ENCODE results near the gene LAMB4.

The LAMB4 gene

GRCh38 chr7:108009873-108010272 lies 120.3 kb downstream of the LAMB4 start:
- DNase-seq, result no peak

GRCh38 chr7:108008827-108009226 lies 121.3 kb downstream of the LAMB4 start:
- DNase-seq, result no peak

DNA sequence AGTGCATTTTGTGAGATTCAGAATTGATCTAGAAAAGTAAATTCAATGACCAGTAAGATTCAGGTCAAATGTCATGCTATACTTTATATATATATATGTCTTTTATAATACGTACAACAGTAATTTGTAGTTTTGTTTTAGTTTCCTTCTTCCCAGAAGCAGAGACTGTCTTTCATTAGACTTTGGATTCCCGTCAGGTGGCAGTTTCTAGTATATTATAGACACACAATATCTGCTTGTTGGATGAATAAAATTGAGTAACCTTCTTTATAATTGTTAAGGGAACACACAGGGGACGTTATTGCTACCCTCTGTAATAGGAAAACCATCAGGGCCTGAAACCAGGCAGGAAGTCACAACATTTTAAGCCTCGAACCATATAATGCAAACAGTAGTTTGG lies 121.9 kb downstream of the LAMB4 start:
- DNase-seq, result no peak

GRCh38 chr7:108007762-108008161 lies 122.4 kb downstream of the LAMB4 start:
- DNase-seq, result no peak

DNA sequence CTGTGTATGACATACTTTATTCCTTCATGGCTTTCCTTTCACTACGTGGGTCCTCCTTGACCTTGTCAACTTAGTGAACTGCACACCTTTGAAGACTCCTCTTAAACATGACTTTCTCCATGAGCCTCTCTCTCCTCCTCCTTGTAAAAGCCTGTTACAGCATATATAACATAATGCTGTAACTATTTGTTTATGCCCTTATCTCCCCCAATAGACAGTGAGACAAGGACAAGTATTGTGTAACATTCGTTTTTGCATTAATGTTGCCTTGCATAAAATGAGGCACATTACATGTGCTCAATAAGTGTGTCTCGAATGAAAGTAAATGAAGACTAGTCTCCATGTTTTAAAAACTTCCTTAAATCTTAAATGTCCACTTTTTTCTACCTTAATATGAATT lies 122.9 kb downstream of the LAMB4 start:
- no peak for DNase-seq

GRCh38 chr7:108004220-108005142 lies 125.7 kb downstream of the LAMB4 start:
- no peak for DNase-seq

DNA sequence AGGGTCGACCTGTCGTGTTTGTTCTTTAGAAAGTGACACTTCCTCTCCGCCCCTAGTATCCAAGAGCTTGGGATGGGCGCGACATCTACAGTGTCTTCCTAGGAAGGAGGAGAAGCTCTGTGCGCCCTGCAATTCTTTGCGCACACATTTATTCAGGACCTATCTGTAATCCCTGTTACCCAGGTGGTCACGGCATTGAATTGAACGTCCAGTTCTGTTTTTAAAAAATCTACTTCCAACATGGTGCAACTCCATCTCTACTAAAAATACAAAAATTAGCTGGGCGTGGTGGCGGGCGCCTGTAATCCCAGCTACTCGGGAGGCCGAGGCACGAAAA lies 126.6 kb downstream of the LAMB4 start:
- no peak for DNase-seq

DNA sequence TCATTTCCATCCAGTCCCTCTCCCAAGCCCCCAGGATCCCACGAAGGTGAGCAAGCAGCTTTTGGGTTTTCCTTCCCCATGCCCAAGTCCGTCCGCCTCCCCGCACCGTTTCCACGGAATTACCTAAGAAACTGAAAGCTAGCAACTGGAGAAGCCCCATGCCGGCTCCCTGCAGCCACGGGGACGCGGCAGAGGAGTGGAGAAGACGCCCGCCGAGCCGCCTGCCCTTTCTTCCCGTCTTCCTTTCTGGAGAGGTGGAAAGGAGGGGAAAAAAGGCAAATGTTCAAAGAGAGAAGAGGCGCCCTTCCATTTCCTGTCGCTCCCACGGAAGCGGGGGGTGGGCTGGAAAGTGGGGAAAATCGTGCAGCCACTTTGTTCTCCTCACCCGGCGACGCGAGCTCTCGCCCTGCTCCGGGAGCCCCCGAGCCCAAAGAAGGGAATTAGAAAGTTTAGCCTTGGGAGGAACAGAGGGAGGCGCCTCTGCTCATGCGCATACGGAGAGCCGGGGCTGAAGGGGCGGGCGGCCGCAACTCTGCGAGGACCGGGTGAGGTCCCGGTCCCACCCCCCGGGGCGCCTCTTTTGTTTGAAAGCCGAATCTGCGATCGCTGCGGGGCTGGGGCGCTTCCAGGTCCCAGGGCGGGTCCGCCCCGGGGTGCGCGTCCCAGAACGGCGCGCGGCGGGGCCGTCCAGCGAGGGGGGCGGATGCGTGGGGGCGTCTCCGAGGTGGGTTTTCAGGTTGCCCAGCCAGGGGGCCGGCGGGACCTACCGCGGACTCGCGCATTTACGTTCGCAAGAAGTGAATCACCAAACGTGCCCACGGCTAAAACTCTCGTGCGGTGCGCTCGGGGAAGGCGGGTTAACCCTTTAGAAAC lies 127.2 kb downstream of the LAMB4 start, which contains the start of gene LAMB1:
Gene LAMB1 (minus strand): TSS at position 436 of the 873 bp plus-strand sequence. CDS start 276 bp downstream, at position 160.
- DNase-seq, result no peak

GRCh38 chr7:108001764-108002725 lies 128.1 kb downstream of the LAMB4 start:
- DNase-seq, result no peak

DNA sequence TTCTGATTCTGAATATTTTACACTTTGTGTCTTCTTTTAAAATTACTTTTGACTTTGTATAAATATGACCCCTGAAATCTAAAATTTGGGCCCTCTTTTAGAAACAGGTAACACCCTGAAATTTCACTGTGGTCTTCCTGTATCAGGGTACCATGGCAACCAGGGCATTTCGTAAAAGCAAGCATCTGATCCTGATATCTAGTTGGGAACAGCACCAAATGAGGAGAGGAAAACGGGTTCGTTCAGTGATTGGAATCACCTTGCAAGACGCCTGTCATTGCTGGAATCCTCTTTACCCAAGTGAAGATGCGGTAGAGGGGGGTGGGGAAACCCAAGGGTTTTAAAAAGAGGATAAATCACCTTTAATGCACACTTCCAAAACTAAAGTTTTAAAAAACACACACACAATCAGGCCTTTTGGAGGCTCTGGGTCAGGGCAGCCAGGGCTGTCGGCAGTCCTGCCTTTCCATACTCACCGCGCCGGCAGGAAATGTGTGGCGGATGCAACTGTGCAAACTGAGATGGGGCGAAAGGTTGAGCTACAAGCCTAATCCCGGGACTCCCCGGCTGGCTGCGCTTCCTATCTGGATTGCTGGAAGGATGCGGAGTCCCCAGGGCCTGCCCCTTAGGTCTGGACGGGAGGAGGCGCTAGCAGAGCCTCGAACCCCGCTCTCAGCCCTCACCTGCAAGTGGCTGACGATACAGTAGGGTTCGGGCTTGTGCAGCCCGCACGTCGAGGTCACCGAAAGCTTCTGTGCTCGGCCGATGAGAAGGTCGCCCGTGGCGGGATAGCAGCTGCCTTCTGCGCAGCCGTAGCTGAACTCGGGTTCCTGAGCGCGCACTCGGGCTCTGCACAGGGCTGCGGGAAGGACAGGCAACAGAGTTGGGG lies 129.0 kb downstream of the LAMB4 start:
- no peak for DNase-seq

DNA sequence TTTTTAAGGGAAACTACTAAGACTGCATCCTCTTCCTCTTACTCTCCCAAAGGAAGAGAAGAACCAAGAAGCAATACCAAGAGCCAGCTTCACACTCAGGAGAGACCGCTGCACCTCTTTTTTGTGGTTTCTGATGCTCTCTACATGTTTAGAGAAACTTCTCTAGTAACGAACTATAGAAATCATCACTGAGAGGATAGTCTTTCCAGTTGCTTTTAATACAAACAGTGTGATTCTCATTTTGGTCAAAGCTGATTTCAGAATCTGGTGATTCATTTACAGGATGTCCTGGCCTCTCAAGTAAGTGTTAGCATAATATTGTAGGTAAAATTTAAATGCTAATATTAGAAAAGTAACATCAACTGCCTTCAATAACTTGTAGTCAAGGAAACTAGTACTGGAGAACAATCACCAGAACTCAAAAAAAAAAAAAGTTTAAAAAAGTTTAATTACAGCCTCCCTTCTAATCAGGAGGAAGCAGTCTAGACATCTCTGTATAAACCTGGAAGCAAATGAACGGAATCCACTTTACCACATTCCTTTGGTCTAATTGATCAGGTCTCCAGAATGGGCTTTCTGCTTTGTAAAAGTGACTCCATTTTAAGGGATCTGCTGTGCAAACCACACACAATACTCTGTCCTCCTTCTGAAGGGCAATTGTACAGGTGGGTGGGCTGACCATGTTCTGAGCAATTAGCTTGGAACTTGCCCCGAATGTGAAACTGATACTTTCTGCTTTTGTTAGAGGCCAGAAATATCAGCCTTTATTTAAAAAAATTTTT lies 130.2 kb downstream of the LAMB4 start:
- no peak for DNase-seq

- no peak for DNase-seq
These were observed 131.3 kb downstream of the LAMB4 start for GRCh38 chr7:107998660-107999480.

DNA sequence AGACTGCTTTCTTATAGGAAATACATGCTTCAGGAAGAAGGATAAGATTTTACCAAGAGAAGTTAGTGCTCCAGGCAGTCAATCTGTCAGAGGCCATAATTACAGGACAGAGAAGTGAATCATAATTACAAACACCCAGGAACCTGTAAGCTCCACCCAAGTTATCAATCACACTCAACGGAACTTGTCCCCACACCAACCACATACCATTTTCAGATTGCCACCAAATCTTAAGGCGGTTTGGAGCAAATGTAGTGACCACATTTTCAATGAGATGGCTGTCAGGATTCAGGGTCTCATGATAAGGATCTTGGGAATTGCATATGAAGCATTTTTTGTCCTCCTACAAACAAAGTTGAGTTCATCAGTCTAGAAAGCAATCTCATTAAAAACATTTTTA lies 132.0 kb downstream of the LAMB4 start:
- DNase-seq, result no peak

DNA sequence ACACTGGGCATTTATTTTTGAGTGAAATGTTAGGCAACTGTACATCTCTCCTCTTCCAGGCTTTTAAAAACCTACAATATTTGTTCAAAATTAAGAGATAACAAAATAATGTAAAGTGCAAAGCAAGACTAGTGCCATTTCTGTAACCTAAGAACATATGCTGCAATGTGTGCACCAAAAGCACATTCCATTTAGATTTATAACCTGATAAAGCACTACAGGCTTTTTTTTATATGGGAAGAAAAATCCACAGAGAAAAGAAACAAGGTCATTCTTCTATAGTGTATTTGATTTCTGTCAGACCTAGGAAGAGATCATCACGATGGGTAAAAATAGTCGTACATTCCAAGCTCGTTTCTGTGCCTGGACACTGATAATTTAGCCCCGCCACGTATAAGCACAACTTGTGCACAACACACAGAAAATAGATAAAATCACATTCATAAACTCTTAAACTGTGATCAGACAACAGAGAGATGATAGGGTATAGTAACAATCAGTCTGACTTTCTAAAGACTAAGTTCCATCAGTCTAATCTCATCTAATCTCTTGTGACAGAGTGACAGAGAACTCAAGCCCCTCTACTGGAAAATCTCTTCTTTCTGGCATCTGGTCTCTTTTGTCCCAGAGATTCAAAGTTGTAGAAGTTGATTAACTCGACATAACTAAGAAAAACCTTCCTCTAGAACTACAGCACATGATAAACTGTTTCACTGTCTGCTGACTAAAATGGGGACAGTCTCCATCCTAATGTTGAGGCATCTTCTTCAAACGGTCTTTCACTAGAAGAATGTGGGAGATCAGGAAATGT lies 133.9 kb downstream of the LAMB4 start:
- DNase-seq, result no peak

DNA sequence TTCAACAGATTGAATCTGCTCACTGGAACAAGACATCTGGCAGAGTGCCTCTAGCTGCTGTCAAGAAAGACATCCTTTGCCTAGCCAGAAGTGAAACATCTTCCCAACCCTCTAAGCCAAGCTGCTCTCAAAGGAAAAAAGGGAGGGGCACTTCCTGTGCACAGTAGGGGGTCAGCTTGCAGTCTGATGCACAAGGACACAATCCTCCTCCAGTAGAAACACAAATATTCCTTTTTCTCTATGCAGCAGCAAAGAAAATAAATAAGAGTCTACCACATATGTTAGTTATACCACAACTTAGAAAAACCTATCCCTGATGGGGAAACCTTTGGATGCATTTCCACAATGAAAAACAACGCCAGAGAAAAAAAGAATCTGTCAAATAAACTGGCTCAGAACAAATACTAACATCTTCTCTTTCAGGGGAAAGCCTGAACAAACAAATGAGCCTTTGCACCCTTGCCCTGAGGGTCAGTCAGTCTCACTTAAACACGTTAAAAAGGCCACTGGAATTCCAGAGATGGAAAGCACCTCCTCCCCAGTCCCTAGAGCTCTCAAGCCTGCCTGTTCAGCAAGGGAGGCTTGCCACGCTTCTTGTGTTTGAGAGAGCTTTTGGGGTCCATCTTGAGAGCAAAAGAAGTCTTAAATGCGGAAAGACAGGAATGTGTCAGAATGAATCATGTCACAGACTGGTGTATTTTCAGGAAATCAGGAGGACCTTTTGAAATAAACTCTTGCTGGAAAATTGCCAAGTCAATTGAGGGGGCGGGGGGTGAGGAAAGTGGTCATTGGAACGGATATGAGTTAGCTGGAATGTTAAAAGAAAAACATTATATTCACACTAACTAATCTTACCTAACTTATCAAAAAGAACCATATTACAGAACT lies 134.7 kb downstream of the LAMB4 start:
- no peak for DNase-seq

DNA sequence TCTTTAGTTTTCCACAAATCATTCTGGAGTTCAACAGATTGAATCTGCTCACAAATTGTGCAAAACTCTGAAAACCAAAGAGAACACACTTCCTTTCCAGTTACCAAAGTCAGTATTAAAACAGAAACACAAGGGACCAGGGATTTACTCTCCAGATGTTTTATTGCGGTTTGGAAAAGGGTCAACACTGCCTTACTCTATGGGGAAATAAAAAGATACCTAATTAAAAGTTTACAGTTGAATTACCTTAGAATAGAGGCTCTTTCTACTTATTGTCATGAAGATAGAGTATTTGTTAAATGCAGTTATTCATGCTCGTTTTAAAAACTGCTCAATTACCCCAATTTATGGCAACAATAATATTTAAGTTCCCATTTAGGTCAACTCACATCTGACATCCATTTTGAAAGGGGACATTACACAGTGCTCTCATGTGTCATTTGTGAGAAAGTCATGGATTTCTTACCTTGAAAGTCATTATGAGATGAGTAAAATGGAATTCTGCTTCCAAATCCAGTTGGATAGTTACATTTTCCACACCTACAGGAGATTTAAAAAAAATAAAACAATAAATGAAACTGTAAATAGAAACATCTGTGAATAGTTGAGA lies 135.6 kb downstream of the LAMB4 start:
- no peak for DNase-seq

GRCh38 chr7:107993891-107994291 lies 136.3 kb downstream of the LAMB4 start:
- no peak for DNase-seq

All from activated T-cell treated with anti-CD3 and anti-CD28 coated beads, Interleukin-2, amount 50 U/mL, for 1 hour (primary cell).